ENCODE measurements around the gene RNF20.

Gene RNF20

DNA sequence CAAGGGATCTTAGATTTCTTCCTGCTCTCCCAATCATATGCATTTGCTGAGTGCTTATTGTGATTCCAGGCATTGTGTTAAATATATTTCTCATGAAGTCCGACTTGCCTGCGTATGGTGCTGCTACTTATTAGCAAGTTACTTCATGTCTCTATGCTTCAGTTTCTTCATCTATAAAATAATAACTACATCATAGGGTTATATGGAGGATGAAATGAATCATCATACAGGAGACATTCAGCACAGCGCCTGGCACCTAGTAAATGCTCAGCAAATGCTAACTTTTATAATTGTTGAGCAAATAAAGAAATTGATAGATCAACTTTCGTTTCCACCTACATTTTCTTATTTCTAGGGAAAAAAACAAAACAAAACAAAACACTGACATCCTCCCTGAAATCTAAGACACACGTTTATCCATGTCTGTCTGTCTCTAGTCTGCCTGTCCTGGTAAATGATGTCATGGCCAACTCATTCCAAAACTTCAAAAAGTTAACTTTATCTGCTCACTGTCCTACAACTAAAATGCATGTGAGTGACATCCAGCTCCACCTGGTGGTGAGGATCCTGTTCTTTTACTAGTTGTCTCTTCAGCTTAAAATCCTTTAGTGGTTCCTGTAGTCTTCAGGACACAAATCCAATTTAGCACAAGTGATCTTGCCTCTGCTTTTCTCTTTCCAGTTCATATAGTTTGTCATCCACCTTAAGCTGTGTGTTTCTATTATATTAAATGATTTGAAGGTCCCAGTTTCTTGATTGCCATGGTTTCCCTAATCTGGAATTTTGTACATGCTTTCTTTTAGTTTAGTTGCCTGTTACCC is 33.5 kb downstream of the RNF20 start:
- DNase-seq = peak; percentile 35

DNA sequence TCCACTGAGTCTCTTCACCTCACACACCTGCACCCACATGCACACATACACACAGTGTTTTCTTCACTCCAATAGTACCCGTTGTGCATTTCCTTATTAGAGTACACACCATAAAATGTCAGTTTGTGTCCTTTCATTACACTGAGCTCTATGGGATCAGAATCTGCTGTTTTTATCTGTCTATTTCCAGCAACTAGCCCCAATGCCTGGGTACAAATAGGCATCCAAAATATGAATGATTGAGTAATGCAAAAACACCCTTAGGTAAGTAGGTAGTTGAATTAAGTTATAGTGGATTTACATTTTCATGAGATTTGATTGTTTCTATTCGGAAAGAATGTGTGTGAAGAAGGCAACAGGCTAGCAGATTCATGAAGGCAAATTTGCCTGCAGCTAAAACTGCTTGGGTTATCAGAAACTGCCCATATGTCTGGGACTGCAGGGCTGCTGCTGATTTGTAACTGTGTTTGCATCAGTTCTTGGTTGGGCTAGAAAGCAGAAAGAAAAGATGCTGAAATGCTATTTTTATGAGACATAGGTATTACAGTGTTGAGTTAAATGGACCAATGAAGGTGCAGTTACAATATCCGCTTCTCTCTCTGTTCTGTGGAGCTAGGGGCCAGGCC is 34.2 kb downstream of the RNF20 start:
- TF ChIP-seq, protein P1, sequence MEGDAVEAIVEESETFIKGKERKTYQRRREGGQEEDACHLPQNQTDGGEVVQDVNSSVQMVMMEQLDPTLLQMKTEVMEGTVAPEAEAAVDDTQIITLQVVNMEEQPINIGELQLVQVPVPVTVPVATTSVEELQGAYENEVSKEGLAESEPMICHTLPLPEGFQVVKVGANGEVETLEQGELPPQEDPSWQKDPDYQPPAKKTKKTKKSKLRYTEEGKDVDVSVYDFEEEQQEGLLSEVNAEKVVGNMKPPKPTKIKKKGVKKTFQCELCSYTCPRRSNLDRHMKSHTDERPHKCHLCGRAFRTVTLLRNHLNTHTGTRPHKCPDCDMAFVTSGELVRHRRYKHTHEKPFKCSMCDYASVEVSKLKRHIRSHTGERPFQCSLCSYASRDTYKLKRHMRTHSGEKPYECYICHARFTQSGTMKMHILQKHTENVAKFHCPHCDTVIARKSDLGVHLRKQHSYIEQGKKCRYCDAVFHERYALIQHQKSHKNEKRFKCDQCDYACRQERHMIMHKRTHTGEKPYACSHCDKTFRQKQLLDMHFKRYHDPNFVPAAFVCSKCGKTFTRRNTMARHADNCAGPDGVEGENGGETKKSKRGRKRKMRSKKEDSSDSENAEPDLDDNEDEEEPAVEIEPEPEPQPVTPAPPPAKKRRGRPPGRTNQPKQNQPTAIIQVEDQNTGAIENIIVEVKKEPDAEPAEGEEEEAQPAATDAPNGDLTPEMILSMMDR (IDR thresholded peaks at IDR 0.05; ENCODE audit: low read depth, low read length) = no peak
- H3K4me1 ChIP-seq = no peaks in the 10 kb centered on the region
- H3K4me3 ChIP-seq (ENCODE audit: low read depth, low read length) = no peak overlapping the region
- no peak for DNase-seq
- H3K36me3 ChIP-seq = peaks cover 19% of the 10 kb centered on the region
- H3K27me3 ChIP-seq = no peaks in the 10 kb centered on the region
- H3K9me3 ChIP-seq = no peaks in the 10 kb centered on the region

More for the DNA sequence above, 33.5 kb downstream of the RNF20 start:
- no peaks in the 10 kb centered on the region for H3K27me3 ChIP-seq
- H3K9me3 ChIP-seq = no peaks in the 10 kb centered on the region
- H3K36me3 ChIP-seq = peaks cover 25% of the 10 kb centered on the region
- no peaks in the 10 kb centered on the region for H3K4me1 ChIP-seq
- TF ChIP-seq, protein P1 (IDR thresholded peaks at IDR 0.05; ENCODE audit: low read depth, low read length) = peak; percentile 66
- H3K4me3 ChIP-seq (ENCODE audit: low read depth, low read length) = no peak overlapping the region

DNA sequence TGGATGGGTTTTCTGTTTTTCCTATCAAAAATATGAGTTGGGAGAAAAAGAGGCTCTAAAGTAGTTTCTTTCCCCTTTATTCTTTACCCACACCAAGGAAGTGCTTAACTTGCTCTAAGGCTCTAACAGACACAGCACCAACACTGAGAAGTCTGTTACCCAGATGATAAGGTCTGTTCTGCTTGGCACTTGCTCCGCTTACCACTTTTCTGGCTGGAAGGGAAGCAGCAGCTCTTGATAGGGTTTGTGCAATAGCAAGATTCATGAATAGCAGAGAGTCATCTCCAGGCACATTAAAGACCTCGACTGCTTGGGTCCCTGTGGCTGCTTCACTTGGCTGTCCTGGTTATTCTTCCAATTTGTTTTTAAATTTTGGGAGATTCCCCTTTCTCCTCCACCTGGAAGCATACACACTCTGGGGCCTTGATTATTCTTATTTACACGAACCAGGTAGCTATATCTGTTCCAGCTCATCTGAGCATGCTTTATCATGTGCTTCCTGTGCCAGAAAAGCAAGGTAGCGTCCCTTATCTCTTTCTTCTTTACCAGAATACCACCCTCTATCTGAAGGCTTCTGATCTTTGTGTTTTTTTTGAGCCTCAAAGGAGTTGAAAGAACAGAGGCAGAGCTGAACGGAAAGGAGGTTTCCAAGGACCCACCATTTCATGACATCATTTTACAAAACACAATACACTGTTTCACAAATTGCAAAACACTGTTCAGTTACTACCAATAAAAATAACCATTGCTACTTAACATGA is 36.3 kb downstream of the RNF20 start:
- H3K4me3 ChIP-seq (ENCODE audit: low read depth, low read length) = no peak overlapping the region
- TF ChIP-seq, protein P1 (IDR thresholded peaks at IDR 0.05; ENCODE audit: low read depth, low read length) = no peak
- DNase-seq = no peak
- H3K4me1 ChIP-seq = no peaks in the 10 kb centered on the region
- no peaks in the 10 kb centered on the region for H3K27me3 ChIP-seq
- no peaks in the 10 kb centered on the region for H3K9me3 ChIP-seq
- peaks cover 11% of the 10 kb centered on the region for H3K36me3 ChIP-seq

DNA sequence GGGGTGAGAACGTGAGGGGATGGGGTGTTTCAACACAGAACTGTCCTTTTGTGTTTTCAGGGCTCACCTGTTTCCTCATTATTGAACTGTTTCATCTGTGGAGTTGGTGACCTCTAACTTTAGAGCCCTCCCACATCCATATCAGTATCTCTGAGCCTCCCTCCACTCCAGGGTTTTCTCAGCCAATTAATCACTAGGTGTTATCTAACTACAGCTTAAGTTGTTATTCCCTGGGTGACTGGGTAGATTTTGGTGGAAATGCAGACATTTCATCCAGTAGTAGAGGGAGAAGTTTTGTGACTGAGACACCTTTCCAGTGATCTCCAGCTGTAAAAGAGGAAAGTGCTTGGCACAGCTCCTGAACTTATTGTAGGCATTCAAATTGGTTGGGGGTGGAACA is 37.5 kb downstream of the RNF20 start:
- no peak overlapping the region for H3K4me3 ChIP-seq (ENCODE audit: low read depth, low read length)
- H3K36me3 ChIP-seq = peaks cover under 1% of the 10 kb centered on the region
- TF ChIP-seq, protein P1 (IDR thresholded peaks at IDR 0.05; ENCODE audit: low read depth, low read length) = no peak
- no peaks in the 10 kb centered on the region for H3K4me1 ChIP-seq
- H3K27me3 ChIP-seq = no peaks in the 10 kb centered on the region
- no peak for DNase-seq
- H3K9me3 ChIP-seq = no peaks in the 10 kb centered on the region

DNA sequence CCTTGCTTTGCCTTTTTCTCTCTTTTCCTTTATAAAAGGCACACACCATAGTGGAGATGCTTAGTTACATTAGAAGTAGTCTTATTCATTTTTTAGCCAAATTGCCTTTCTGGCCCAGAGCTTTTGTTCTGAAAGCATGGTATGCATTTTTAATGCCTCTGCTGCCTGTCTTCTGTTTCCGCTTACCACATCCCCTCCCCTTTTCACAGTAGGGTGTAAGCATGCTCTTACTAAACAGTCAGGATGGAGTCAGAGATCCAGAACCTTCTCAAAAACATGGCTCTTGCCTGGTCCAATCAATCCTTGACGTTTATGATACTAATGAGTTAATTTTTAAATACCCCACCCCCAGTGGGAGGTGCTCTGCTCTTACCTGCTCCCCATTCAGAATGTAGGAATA is 38.7 kb downstream of the RNF20 start:
- no peaks in the 10 kb centered on the region for H3K9me3 ChIP-seq
- TF ChIP-seq, protein P1 (IDR thresholded peaks at IDR 0.05; ENCODE audit: low read depth, low read length) = no peak

More for the DNA sequence above, 38.7 kb downstream of the RNF20 start:
- H3K27me3 ChIP-seq = no peaks in the 10 kb centered on the region
- H3K4me3 ChIP-seq (ENCODE audit: low read depth, low read length) = no peak overlapping the region
- no peaks in the 10 kb centered on the region for H3K4me1 ChIP-seq
- no peaks in the 10 kb centered on the region; the same call in 1 of the 2 replicates for H3K36me3 ChIP-seq
- no peak for DNase-seq
